Neural progenitor cell (in vitro differentiated cells): Measurements from ENCODE around the gene CRYGS. TPM values are rescaled to one million over a fixed set of nuclear protein-coding genes. Genes with fewer than 3 reads are reported as not detected.

Experiments
- DNase-seq: peaks from one replicate; pipeline ENCODE4 v3.0.0-alpha.2; 2016; ENCODE audit warnings: low spot score
- H2AFZ ChIP-seq: fragments of 200-600 bp; sonication (generic); replicated peaks from 2 replicates; pipeline ENCODE4 v1.6.1; 2016; ENCODE audit warnings: antibody characterized with exemption
- H3F3A ChIP-seq: fragments of 200-600 bp; sonication (generic); 2 replicates; pipeline ENCODE4 v1.6.1; 2016; ENCODE audit warnings: antibody characterized with exemption, low read depth
- H3K27ac ChIP-seq: fragments of 200-600 bp; sonication (generic); 2 replicates; pipeline ENCODE4 v1.5.1; 2016; ENCODE audit warnings: mild to moderate bottlenecking
- H3K27me3 ChIP-seq: fragments of 200-600 bp; sonication (generic); 2 replicates; pipeline ENCODE4 v1.6.1; 2016; ENCODE audit warnings: mild to moderate bottlenecking, moderate library complexity
- H3K36me3 ChIP-seq: fragments of 200-600 bp; sonication (generic); 2 replicates; pipeline ENCODE4 v1.5.1; 2016
- H3K4me1 ChIP-seq: fragments of 200-600 bp; sonication (generic); 2 replicates; pipeline ENCODE4 v1.6.1; 2016; ENCODE audit warnings: mixed run types
- H3K4me2 ChIP-seq: fragments of 200-600 bp; sonication (generic); 2 replicates; pipeline ENCODE4 v1.6.1; 2016
- H3K4me3 ChIP-seq: fragments of 200-600 bp; sonication (generic); 2 replicates; pipeline ENCODE4 v1.5.1; 2016
- H3K79me2 ChIP-seq: fragments of 200-600 bp; sonication (generic); 2 replicates; pipeline ENCODE4 v1.6.1; 2016; ENCODE audit warnings: low read depth
- H3K9ac ChIP-seq: fragments of 200-600 bp; sonication (generic); 2 replicates; pipeline ENCODE4 v1.6.1; 2016
- H3K9me3 ChIP-seq: fragments of 200-600 bp; sonication (generic); 2 replicates; pipeline ENCODE4 v1.5.1; 2016; ENCODE audit warnings: low read depth
- H4K20me1 ChIP-seq: fragments of 200-600 bp; sonication (generic); 2 replicates; pipeline ENCODE4 v1.6.1; 2016; ENCODE audit warnings: low read depth
- H3K27ac Mint-ChIP-seq: 3 replicates; pipeline ENCODE4 v1.8.0; 2021; ENCODE audit warnings: mixed read lengths
- H3K27me3 Mint-ChIP-seq: 2 replicates; pipeline ENCODE4 v1.8.0; 2022; ENCODE audit warnings: low read depth, mild to moderate bottlenecking, inconsistent platforms, moderate library complexity, mixed read lengths; ENCODE audit not compliant: insufficient read depth
- H3K36me3 Mint-ChIP-seq: 3 replicates; pipeline ENCODE4 v1.8.0; 2021; ENCODE audit warnings: mixed read lengths
- H3K4me1 Mint-ChIP-seq: 3 replicates; pipeline ENCODE4 v1.8.0; 2021; ENCODE audit warnings: mixed read lengths
- H3K4me3 Mint-ChIP-seq: 3 replicates; pipeline ENCODE4 v1.8.0; 2021; ENCODE audit warnings: mild to moderate bottlenecking, moderate library complexity, mixed read lengths
- H3K9me3 Mint-ChIP-seq: 3 replicates; pipeline ENCODE4 v1.8.0; 2020; ENCODE audit warnings: mixed read lengths
- CTCF ChIP-seq: fragments of 200-600 bp; sonication (generic); IDR thresholded peaks from 2 replicates; pipeline ENCODE4 v1.5.1; 2017; ENCODE audit warnings: antibody characterized with exemption, mild to moderate bottlenecking
- EZH2 ChIP-seq: fragments of 200-600 bp; sonication (generic); IDR thresholded peaks from 2 replicates; pipeline ENCODE4 v1.6.1; 2017; ENCODE audit warnings: antibody characterized with exemption, mild to moderate bottlenecking, moderate library complexity
- EZH2phosphoT487 ChIP-seq: fragments of 200-600 bp; sonication (generic); IDR thresholded peaks from 2 replicates; pipeline ENCODE4 v1.6.1; 2017; ENCODE audit warnings: antibody characterized with exemption
- total RNA-seq: library from RNA; depleted of rRNA; stranded (reverse); fragments of >200 nt; gene quantifications from 2 replicates; pipeline ENCODE4 v1.2.3, GENCODE V29; 2015; ENCODE audit warnings: low replicate concordance

CRYGS gene
- total RNA-seq, 1 donor from 2014 or later = 1.1 TPM

- peaks cover 9% of the 10 kb centered on the region for H3F3A ChIP-seq
- no peaks in the 10 kb centered on the region for H3K36me3 Mint-ChIP-seq
- no peaks in the 10 kb centered on the region for H4K20me1 ChIP-seq
- H3K27me3 ChIP-seq = no peaks in the 10 kb centered on the region
- peak overlapping the region; percentile 46 for H3K27ac Mint-ChIP-seq
- DNase-seq = no peak
- no peak overlapping the region for H3K27ac ChIP-seq
- H3K27me3 Mint-ChIP-seq = peaks cover 19% of the 10 kb centered on the region
- H3K9ac ChIP-seq = no peak overlapping the region
- no peak overlapping the region for H3K4me3 ChIP-seq
- no peak overlapping the region for H2AFZ ChIP-seq
- H3K9me3 Mint-ChIP-seq = peaks cover 6% of the 10 kb centered on the region
- no peaks in the 10 kb centered on the region for H3K36me3 ChIP-seq
- H3K79me2 ChIP-seq = no peaks in the 10 kb centered on the region
- H3K9me3 ChIP-seq = no peaks in the 10 kb centered on the region
- peaks cover 39% of the 10 kb centered on the region for H3K4me1 ChIP-seq
- no peak overlapping the region for H3K4me2 ChIP-seq
- TF ChIP-seq EZH2 (no peak), CTCF (no peak), EZH2phosphoT487 (no peak)
- peaks cover 61% of the 10 kb centered on the region for H3K4me1 Mint-ChIP-seq
- H3K4me3 Mint-ChIP-seq = no peak overlapping the region
Observed at GRCh38 chr3:186519021-186519658, 25.0 kb downstream of the CRYGS start.

GRCh38 chr3:186517218-186517617 is 27.0 kb downstream of the CRYGS start:
- H3K9me3 ChIP-seq = no peaks in the 10 kb centered on the region
- H3K27ac ChIP-seq = no peak overlapping the region
- H3K4me1 Mint-ChIP-seq = peaks cover 61% of the 10 kb centered on the region
- H3K9ac ChIP-seq = no peak overlapping the region
- peaks cover 4% of the 10 kb centered on the region for H3K9me3 Mint-ChIP-seq
- no peak overlapping the region for H3K4me3 ChIP-seq
- H3F3A ChIP-seq = peaks cover 3% of the 10 kb centered on the region
- no peaks in the 10 kb centered on the region for H4K20me1 ChIP-seq
- no peak overlapping the region for H2AFZ ChIP-seq
- peaks cover 35% of the 10 kb centered on the region for H3K4me1 ChIP-seq
- no peaks in the 10 kb centered on the region for H3K36me3 Mint-ChIP-seq
- no peak for TF ChIP-seq EZH2phosphoT487
- TF ChIP-seq EZH2 = no peak
- no peak for TF ChIP-seq CTCF
- no peak overlapping the region for H3K4me3 Mint-ChIP-seq
- no peak overlapping the region for H3K27ac Mint-ChIP-seq
- H3K36me3 ChIP-seq = no peaks in the 10 kb centered on the region
- no peaks in the 10 kb centered on the region for H3K79me2 ChIP-seq
- H3K27me3 Mint-ChIP-seq = peaks cover 19% of the 10 kb centered on the region
- no peak for DNase-seq
- no peak overlapping the region for H3K4me2 ChIP-seq
- no peaks in the 10 kb centered on the region for H3K27me3 ChIP-seq

- H3K4me3 ChIP-seq = no peak overlapping the region
- no peak overlapping the region for H3K4me2 ChIP-seq
- Mint-ChIP-seq H3K4me1 (peaks cover 63% of the 10 kb centered on the region), H3K9me3 (peaks cover 4% of the 10 kb centered on the region), H3K27me3 (peaks cover 23% of the 10 kb centered on the region), H3K36me3 (no peaks in the 10 kb centered on the region), H3K4me3 (no peak overlapping the region), H3K27ac (no peak overlapping the region)
- no peaks in the 10 kb centered on the region for H3K36me3 ChIP-seq
- H3K4me1 ChIP-seq = peaks cover 32% of the 10 kb centered on the region
- H3K79me2 ChIP-seq = no peaks in the 10 kb centered on the region
- no peak overlapping the region for H3K27ac ChIP-seq
- TF ChIP-seq EZH2 = no peak
- no peak for TF ChIP-seq EZH2phosphoT487
- TF ChIP-seq CTCF = no peak
- H3K27me3 ChIP-seq = no peaks in the 10 kb centered on the region
- peaks cover under 1% of the 10 kb centered on the region for H3F3A ChIP-seq
- no peaks in the 10 kb centered on the region for H4K20me1 ChIP-seq
- H3K9ac ChIP-seq = no peak overlapping the region
- no peak overlapping the region for H2AFZ ChIP-seq
- no peaks in the 10 kb centered on the region for H3K9me3 ChIP-seq
- DNase-seq = no peak
Observed at GRCh38 chr3:186516646-186517045, 27.5 kb downstream of the CRYGS start.
